IMR-90 (cell line): ENCODE results near the gene DUSP22. TPM values are rescaled to one million over a fixed set of nuclear protein-coding genes. Genes with fewer than 3 reads are reported as not detected.

Source experiments
- ATAC-seq: fragments of 200-7000 bp; cut with Tn5 transposase; 2 replicates; pipeline ENCODE4 v1.9.1; 2020; ENCODE audit warnings: low read depth, mild to moderate bottlenecking, moderate library complexity
- BruUV-seq: library from RNA; stranded (reverse); fragments of 400-500 nt; replicated peaks from 2 replicates; lab custom pipeline; 2021; lab: Mats Ljungman, UMichigan
- CTCF ChIA-PET: fragments of 300-600 bp; formaldehyde crosslinking; extraction: SDS; loops from one replicate; lab custom pipeline; 2021; ENCODE audit warnings: antibody characterized with exemption; lab: Yijun Ruan, JAX
- POLR2A ChIA-PET: fragments of 300-600 bp; sonication (Branson Sonifier 250); formaldehyde crosslinking; loops from one replicate; lab custom pipeline; 2022; ENCODE audit warnings: antibody characterized with exemption; ENCODE audit not compliant: unreplicated experiment; lab: Charles Lee
- DNase-seq: peaks from one replicate; pipeline ENCODE4 v3.0.0; 2013
- H2AFZ ChIP-seq: replicated peaks from 2 replicates; pipeline ENCODE3; 2013; ENCODE audit warnings: low read length, mild to moderate bottlenecking; ENCODE audit not compliant: poor library complexity
- H2AK5ac ChIP-seq: 2 replicates; pipeline ENCODE4 v1.6.1; 2013; ENCODE audit warnings: low read depth, low read length, inconsistent platforms
- H2AK9ac ChIP-seq: replicated peaks from 2 replicates; pipeline ENCODE3; 2013; ENCODE audit warnings: mild to moderate bottlenecking, low read depth, low read length, moderate library complexity; ENCODE audit not compliant: poor library complexity
- H2BK120ac ChIP-seq: 2 replicates; pipeline ENCODE4 v1.6.1; 2013; ENCODE audit warnings: low read depth, low read length, inconsistent platforms
- H2BK15ac ChIP-seq: 3 replicates; pipeline ENCODE4 v1.6.1; 2013; ENCODE audit warnings: low read depth, low read length, inconsistent platforms
- H2BK20ac ChIP-seq: 2 replicates; pipeline ENCODE4 v1.6.1; 2013; ENCODE audit warnings: low read depth, mild to moderate bottlenecking, inconsistent platforms, low read length, moderate library complexity
- H2BK5ac ChIP-seq: 2 replicates; pipeline ENCODE4 v1.6.1; 2013; ENCODE audit warnings: mild to moderate bottlenecking, low read depth, low read length, inconsistent platforms; ENCODE audit not compliant: poor library complexity, severe bottlenecking
- H3K14ac ChIP-seq: replicated peaks from 2 replicates; pipeline ENCODE4 v1.6.1; 2013; ENCODE audit warnings: low read depth, low read length, inconsistent platforms
- H3K18ac ChIP-seq: 2 replicates; pipeline ENCODE4 v1.6.1; 2013; ENCODE audit warnings: low read depth, low read length, control low read depth
- H3K23ac ChIP-seq: 2 replicates; pipeline ENCODE4 v1.6.1; 2013; ENCODE audit warnings: low read depth, low read length, inconsistent platforms
- H3K27ac ChIP-seq: 2 replicates; pipeline ENCODE4 v1.5.1; 2013; ENCODE audit warnings: mild to moderate bottlenecking, control low read depth, low read length; ENCODE audit not compliant: insufficient read depth
- H3K27me3 ChIP-seq: 2 replicates; pipeline ENCODE4 v1.6.1; 2013; ENCODE audit warnings: low read length; ENCODE audit not compliant: control insufficient read depth, insufficient read depth
- H3K36me3 ChIP-seq: 2 replicates; pipeline ENCODE4 v1.6.1; 2013; ENCODE audit warnings: low read length, mixed read lengths; ENCODE audit not compliant: control insufficient read depth, insufficient read depth
- H3K4ac ChIP-seq: 2 replicates; pipeline ENCODE4 v1.6.1; 2013; ENCODE audit warnings: low read depth, low read length, inconsistent platforms
- H3K4me1 ChIP-seq: 2 replicates; pipeline ENCODE4 v1.6.1; 2013; ENCODE audit warnings: low read length, mixed read lengths; ENCODE audit not compliant: control insufficient read depth, insufficient read depth
- H3K4me2 ChIP-seq: 2 replicates; pipeline ENCODE4 v1.6.1; 2013; ENCODE audit warnings: low read depth, mild to moderate bottlenecking, control low read depth, low read length, moderate library complexity
- H3K4me3 ChIP-seq: 2 replicates; pipeline ENCODE4 v1.5.1; 2013; ENCODE audit warnings: low read depth, mild to moderate bottlenecking, control low read depth, low read length, moderate library complexity; ENCODE audit not compliant: insufficient read depth
- H3K56ac ChIP-seq: 2 replicates; pipeline ENCODE4 v1.6.1; 2013; ENCODE audit warnings: low read length, inconsistent platforms; ENCODE audit not compliant: insufficient read depth; ENCODE audit errors: extremely low read depth
- H3K79me1 ChIP-seq, 2 experiments: 2 replicates each; pipeline ENCODE4 v1.6.1; 2013; ENCODE audit warnings: low read length in 2 of 2, inconsistent platforms in 1 of 2, low read depth in 1 of 2
- H3K9ac ChIP-seq: 2 replicates; pipeline ENCODE4 v1.6.1; 2013; ENCODE audit warnings: low read depth, low read length, control low read depth
- H3K9me1 ChIP-seq: 2 replicates; pipeline ENCODE4 v1.6.1; 2013; ENCODE audit warnings: low read length, inconsistent platforms; ENCODE audit not compliant: insufficient read depth
- H3K9me3 ChIP-seq: 2 replicates; pipeline ENCODE4 v1.6.1; 2013; ENCODE audit warnings: low read length; ENCODE audit not compliant: control insufficient read depth, insufficient read depth
- H4K20me1 ChIP-seq: 2 replicates; pipeline ENCODE4 v1.6.1; 2013; ENCODE audit warnings: low read length, inconsistent platforms; ENCODE audit not compliant: insufficient read depth
- H4K5ac ChIP-seq: 2 replicates; pipeline ENCODE4 v1.6.1; 2013; ENCODE audit warnings: mild to moderate bottlenecking, low read depth, low read length, control low read depth
- H4K8ac ChIP-seq, 2 experiments: 2 replicates each; pipeline ENCODE4 v1.6.1; 2013; ENCODE audit warnings: low read depth in 2 of 2, low read length in 2 of 2, control low read depth in 1 of 2, inconsistent platforms in 1 of 2
- H4K91ac ChIP-seq: 2 replicates; pipeline ENCODE4 v1.6.1; 2013; ENCODE audit warnings: low read depth, low read length, inconsistent platforms; ENCODE audit not compliant: insufficient read depth
- BHLHE40 ChIP-seq: fragments of 150-350 bp; IDR thresholded peaks from 2 replicates; pipeline ENCODE4 v1.6.1; 2016; ENCODE audit warnings: mild to moderate bottlenecking, low read depth, low read length
- CEBPB ChIP-seq: IDR thresholded peaks from 2 replicates; pipeline ENCODE4 v1.6.1; 2012; ENCODE audit warnings: low read depth, low read length, improper control_type of control experiment
- CHD1 ChIP-seq: IDR thresholded peaks from 2 replicates; pipeline ENCODE4 v1.6.1; 2012; ENCODE audit warnings: low read depth, low read length, improper control_type of control experiment
- ELK1 ChIP-seq: fragments of 150-350 bp; IDR thresholded peaks from 2 replicates; pipeline ENCODE4 v1.6.1; 2016; ENCODE audit warnings: low read depth, mild to moderate bottlenecking, low read length, moderate library complexity, borderline replicate concordance
- FOS ChIP-seq: fragments of 150-350 bp; IDR thresholded peaks from 2 replicates; pipeline ENCODE4 v1.6.1; 2016; ENCODE audit warnings: low read depth, low read length
- MAFK ChIP-seq: IDR thresholded peaks from 2 replicates; pipeline ENCODE4 v1.6.1; 2012; ENCODE audit warnings: low read depth, low read length, improper control_type of control experiment
- MAZ ChIP-seq: IDR thresholded peaks from 2 replicates; pipeline ENCODE4 v1.6.1; 2012; ENCODE audit warnings: low read depth, mild to moderate bottlenecking, low read length, improper control_type of control experiment, moderate library complexity, borderline replicate concordance
- MXI1 ChIP-seq: IDR thresholded peaks from 2 replicates; pipeline ENCODE4 v1.6.1; 2012; ENCODE audit warnings: low read depth, mild to moderate bottlenecking, low read length, moderate library complexity, borderline replicate concordance
- NFE2L2 ChIP-seq: fragments of 150-350 bp; IDR thresholded peaks from 2 replicates; pipeline ENCODE4 v1.6.1; 2016; ENCODE audit warnings: low read depth, mild to moderate bottlenecking, low read length
- POLR2A ChIP-seq: IDR thresholded peaks from 2 replicates; pipeline ENCODE4 v1.6.1; 2012; ENCODE audit warnings: mild to moderate bottlenecking, low read depth, low read length
- RAD21 ChIP-seq: IDR thresholded peaks from 2 replicates; pipeline ENCODE4 v1.6.1; 2012; ENCODE audit warnings: low read length, improper control_type of control experiment
- RCOR1 ChIP-seq: IDR thresholded peaks from 2 replicates; pipeline ENCODE4 v1.6.1; 2012; ENCODE audit warnings: mild to moderate bottlenecking, low read length, improper control_type of control experiment; ENCODE audit not compliant: insufficient replicate concordance
- USF2 ChIP-seq: fragments of 150-350 bp; IDR thresholded peaks from 2 replicates; pipeline ENCODE4 v1.6.1; 2017; ENCODE audit warnings: mild to moderate bottlenecking, antibody characterized with exemption, low read length, low read depth
- WGBS, 2 experiments: methylation state at CpG; one replicate each; pipeline versions ENCODE4 v1.1.5 to v1.1.7; 2013; ENCODE audit warnings: missing lambda C conversion rate in 2 of 2; ENCODE audit not compliant: insufficient read length in 1 of 2; ENCODE audit errors: extremely low coverage in 2 of 2; 5-methylcytosine and 5-hydroxymethylcytosine counted together
- dilution Hi-C: fragments of 300-500 bp; cut with HindIII; formaldehyde crosslinking; loops from one replicate; pipeline ENCODE4 v1.14.3; 2018; ENCODE audit warnings: low sequenced_read_pairs; ENCODE audit not compliant: unreplicated experiment
- in situ Hi-C: fragments of 300-500 bp; cut with MboI; formaldehyde crosslinking; loops from 3 replicates; pipeline ENCODE4 v1.14.3; 2019; ENCODE audit warnings: low sequenced_read_pairs, inconsistent platforms, mixed read lengths
- intact Hi-C: fragments of 100-400 bp; cut with micrococcal nuclease; formaldehyde crosslinking; loops from 2 replicates; pipeline ENCODE4 v1.10.0; 2022
- polyA plus RNA-seq, 3 experiments: library from polyadenylated mRNA; depleted of rRNA; stranded (reverse); fragments of >200 nt; gene quantifications; 2 replicates each; pipeline ENCODE4 v1.2.3, GENCODE V29; 2012; ENCODE audit warnings: low replicate concordance in 1 of 3
- total RNA-seq: library from RNA; depleted of rRNA; stranded (reverse); fragments of >200 nt; gene quantifications from 2 replicates; pipeline ENCODE4 v1.2.3, GENCODE V29; 2012
- TF ChIP-seq, protein P1 (sequence below): conservative IDR thresholded peaks from 2 replicates; pipeline ENCODE4 v1.5.1; 2012; ENCODE audit warnings: mild to moderate bottlenecking, low read depth, low read length, improper control_type of control experiment

The DUSP22 gene
- total and polyA plus RNA-seq, 2 of the 4 experiments (the other 2 are of a cell fraction): 7.1 to 8.2 TPM

- in situ Hi-C loops: no loop called here
- no peak overlapping the region for H2BK5ac ChIP-seq
- no peak overlapping the region for H2AK5ac ChIP-seq
- H4K5ac ChIP-seq: no peak overlapping the region
- no peak overlapping the region for H3K4me3 ChIP-seq
- peaks cover 42% of the 10 kb centered on the region for H3K27me3 ChIP-seq
- no peaks in the 10 kb centered on the region for H3K9me1 ChIP-seq
- H2BK15ac ChIP-seq: no peak overlapping the region
- intact Hi-C loops: no loop called here
- WGBS, 2 experiments: 60% methylated on average over 8 of the region's 22 CpGs; no CpG with 5 or more reads in 1 of the 2 experiments
- H3K4ac ChIP-seq: no peak overlapping the region
- BruUV-seq: no TSS peak
- H4K8ac ChIP-seq: no peak overlapping the region
- no peaks in the 10 kb centered on the region for H3K79me1 ChIP-seq
- H3K27ac ChIP-seq: no peak overlapping the region
- H2BK120ac ChIP-seq: no peak overlapping the region
- H2AFZ ChIP-seq: peak overlapping the region; percentile 2
- H3K56ac ChIP-seq: no peak overlapping the region; the same call in 1 of the 2 replicates
- no peak overlapping the region for H3K9ac ChIP-seq
- ChIA-PET CTCF (interaction anchor here (0.8 kb wide), 1 partner anchor 11 kb away, joined by 3 read pairs; no protein-coding TSS in a partner anchor), POLR2A (no interaction called here)
- H2AK9ac ChIP-seq: no peak overlapping the region
- ATAC-seq (peak; percentile 24; the same call in 1 of the 2 replicates), DNase-seq (no peak)
- H4K20me1 ChIP-seq: no peaks in the 10 kb centered on the region
- no peaks in the 10 kb centered on the region for H3K36me3 ChIP-seq
- H4K91ac ChIP-seq: no peak overlapping the region
- H2BK20ac ChIP-seq: no peak overlapping the region
- no peak overlapping the region for H3K23ac ChIP-seq
- no peak overlapping the region for H3K14ac ChIP-seq
- H3K18ac ChIP-seq: no peak overlapping the region
- H3K4me2 ChIP-seq: no peak overlapping the region
- H3K9me3 ChIP-seq: peaks cover 12% of the 10 kb centered on the region
- dilution Hi-C loops: no loop called here
- peaks cover 4% of the 10 kb centered on the region; the same call in 1 of the 2 replicates for H3K4me1 ChIP-seq
- TF ChIP-seq RCOR1: no peak
- no peak for TF ChIP-seq RAD21
- TF ChIP-seq ELK1: no peak
- TF ChIP-seq USF2: no peak
- no peak for TF ChIP-seq CEBPB
- TF ChIP-seq NFE2L2: no peak
- TF ChIP-seq MAZ: no peak
- no peak for TF ChIP-seq BHLHE40
- TF ChIP-seq FOS: no peak
- no peak for TF ChIP-seq MXI1
- TF ChIP-seq, protein P1, sequence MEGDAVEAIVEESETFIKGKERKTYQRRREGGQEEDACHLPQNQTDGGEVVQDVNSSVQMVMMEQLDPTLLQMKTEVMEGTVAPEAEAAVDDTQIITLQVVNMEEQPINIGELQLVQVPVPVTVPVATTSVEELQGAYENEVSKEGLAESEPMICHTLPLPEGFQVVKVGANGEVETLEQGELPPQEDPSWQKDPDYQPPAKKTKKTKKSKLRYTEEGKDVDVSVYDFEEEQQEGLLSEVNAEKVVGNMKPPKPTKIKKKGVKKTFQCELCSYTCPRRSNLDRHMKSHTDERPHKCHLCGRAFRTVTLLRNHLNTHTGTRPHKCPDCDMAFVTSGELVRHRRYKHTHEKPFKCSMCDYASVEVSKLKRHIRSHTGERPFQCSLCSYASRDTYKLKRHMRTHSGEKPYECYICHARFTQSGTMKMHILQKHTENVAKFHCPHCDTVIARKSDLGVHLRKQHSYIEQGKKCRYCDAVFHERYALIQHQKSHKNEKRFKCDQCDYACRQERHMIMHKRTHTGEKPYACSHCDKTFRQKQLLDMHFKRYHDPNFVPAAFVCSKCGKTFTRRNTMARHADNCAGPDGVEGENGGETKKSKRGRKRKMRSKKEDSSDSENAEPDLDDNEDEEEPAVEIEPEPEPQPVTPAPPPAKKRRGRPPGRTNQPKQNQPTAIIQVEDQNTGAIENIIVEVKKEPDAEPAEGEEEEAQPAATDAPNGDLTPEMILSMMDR: no peak
- no peak for TF ChIP-seq CHD1
- no peak for TF ChIP-seq POLR2A
- no peak for TF ChIP-seq MAFK
Observed at GRCh38 chr6:382883-383810, 90.9 kb downstream of the DUSP22 start.
